ENCODE data around the gene TNIP2.
A peak's percentile ranks its signal among the peaks of the same experiment; 100 is the strongest.

TNIP2 gene

DNA sequence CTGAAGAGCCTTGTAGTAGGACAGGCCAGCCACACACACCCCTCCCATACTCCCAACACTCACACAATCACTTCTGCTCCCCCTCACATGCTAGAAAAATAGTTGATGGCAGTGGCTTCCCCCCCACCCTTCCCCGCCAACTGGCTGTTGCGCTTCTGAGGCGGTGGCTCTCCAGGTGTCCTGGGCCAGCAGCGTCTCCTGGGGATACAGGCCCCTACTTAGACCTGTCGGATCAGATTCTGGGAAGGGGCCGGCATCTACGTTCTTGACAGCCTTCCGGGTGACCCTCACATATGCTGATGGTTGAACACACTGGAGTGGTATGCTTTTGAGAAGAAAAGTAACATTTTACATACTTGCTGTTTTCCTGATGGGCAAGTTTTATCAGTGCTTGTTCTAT lies 39.9 kb downstream of the TNIP2 start:
- DNase-seq (ENCODE audit: low read depth) = no peak

DNA sequence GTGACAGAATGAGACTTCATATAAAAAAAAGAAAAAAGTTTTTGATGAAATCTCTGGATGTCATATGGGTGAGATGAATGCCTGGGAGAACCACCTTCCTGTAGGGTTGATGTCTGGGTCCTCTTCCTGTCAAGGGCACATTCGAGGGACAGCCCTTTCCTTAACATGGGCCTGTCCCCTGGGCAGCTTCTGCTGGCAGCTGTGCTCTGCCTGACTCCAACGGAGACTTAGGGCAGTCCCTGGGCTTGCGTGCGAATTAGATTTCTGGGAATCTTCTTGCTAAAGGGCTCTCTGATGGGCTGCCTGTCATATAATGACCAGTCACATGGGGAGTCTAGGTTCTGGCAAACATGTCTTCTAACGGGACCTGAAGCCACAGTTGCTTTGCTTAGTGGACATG lies 40.7 kb downstream of the TNIP2 start:
- no peak for DNase-seq (ENCODE audit: low read depth)

DNA sequence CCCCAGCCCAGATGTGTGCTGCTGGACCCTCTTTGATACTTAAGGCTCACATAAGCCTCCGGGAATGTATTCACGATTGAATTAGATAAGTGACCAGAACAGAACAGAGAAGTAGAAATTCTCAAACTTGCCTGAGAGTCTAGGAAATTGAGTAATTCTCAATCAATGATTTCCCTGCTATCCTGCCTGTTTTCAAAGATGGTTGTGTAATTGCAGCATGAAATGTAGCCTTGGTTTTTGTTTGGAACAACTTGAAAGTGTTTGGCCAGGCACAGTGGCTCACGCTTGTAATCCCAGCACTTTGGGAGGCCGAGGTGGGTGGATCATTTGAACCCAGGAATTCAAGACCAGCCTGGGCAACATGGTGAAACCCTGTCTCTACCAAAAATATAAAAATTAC lies 41.2 kb downstream of the TNIP2 start:
- DNase-seq (ENCODE audit: low read depth) = no peak

DNA sequence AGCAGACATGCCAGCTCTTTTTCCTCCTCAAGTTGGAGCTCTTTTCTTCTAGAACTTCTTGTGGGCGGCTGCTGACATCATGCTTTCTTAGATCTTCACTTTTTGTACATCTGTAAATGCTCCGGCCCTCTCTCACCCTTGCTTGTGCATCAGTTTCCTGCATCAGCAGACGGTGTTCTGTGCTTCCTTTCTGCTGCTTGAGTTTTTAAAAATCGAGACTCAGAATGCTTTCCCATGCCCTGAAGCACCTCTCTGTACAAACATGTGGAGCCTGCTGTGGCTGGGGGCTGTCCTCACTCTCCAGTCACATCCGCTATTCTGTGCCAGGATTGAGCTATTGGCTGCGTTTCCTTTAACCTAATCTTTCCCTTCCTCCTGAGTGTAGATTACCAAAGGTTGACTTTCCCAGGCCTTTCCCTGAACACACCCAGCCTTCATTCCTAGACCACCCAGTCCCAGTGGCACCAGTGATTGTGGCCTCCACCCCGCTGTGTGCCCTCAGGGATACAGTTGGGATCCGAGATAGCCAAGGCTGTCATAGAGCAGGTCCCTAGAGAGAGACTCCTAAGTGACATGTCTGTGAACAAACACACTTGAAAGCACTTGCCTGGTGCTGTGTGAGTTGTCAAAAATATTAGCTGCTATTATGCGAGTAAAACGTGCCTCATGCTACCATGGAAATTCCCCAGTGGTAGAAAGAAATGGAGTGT lies 41.9 kb downstream of the TNIP2 start:
- peak; percentile 27 for DNase-seq (ENCODE audit: low read depth)

DNA sequence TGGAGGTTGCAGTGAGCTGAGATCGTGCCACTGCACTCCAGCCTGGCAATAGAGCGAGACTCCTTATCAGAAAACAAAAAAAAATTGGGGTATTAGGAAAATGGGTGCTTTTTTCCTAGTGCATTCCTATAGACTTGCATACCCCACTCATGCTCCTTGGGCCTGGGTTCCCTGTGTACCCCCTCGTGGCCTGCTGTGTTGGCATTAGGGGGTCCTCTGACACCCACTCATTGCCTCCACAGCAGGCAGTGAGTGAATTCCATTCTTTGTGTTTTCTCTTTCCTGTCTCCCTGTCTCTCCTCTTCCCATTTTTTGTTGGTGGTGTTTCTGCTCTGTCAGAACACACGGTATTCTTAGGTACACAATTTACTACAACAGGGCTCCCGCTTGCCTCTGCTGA lies 42.8 kb downstream of the TNIP2 start:
- no peak for DNase-seq (ENCODE audit: low read depth)

DNA sequence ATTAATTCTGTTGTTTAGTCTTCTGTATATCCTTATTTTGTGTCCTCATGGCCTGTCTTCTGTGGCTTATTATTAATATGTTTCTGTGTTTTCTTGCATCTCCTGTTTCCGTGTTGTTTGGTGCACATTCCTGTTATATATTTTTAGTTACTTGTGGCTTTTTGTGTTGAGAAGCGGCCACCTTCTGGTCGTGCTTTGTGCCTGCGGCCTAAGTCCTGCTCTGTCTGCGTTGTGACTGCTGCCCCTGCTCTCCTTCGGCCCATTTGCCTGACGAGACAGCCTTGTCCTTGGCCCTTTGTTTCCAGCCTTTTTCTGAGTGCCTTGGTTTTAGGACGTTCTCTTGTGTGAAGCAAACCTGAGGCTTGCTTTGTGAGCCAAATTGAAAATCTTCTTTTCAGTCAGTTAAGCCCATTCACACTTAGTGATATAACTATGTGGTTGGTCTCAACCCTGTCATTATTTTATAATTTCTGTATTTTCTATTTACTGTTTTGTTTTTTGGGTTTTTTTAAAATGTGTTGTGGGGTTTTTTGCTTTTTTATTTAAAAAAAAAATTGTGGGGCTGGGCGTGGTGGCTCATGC lies 43.8 kb downstream of the TNIP2 start:
- no peak for DNase-seq (ENCODE audit: low read depth)

DNA sequence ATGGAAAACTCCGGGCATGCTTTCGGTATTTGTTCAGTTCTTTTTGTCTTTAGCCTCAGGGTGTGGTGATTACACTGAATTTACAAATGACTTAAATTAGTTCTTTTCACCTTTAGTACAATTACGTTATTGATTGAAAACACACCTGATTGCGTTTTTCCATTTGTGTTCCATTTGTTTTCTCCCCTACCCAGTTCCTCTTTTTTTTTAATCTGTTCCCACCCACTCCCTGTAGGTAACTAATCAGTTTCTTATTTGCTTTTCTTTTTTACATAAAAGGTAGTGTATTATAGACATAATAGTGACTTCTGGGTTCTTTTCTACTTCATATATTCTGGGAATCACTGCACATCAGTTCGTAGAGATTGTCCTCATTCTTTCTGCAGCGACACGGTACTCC lies 53.4 kb downstream of the TNIP2 start:
- DNase-seq (ENCODE audit: low read depth) = no peak

DNA sequence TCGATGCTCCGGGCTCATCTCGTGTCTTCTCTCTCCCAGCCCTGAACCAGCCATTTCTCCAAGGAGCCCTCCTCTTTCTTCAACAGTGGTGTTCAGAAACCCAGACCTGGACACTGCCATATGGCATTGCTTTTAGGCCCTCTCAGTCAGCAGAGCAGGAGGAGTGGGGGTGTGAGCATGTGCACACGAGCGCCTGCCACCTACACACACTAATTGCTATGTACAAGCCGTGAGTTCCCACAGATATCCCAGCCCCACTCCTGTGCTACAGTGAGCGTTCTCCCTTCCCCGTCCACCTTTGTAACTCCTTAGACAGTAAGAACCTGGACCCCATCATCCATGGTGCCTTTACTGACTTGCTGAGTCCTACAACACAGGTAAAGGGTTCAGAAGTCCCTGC lies 53.8 kb downstream of the TNIP2 start:
- no peak for DNase-seq (ENCODE audit: low read depth)

DNA sequence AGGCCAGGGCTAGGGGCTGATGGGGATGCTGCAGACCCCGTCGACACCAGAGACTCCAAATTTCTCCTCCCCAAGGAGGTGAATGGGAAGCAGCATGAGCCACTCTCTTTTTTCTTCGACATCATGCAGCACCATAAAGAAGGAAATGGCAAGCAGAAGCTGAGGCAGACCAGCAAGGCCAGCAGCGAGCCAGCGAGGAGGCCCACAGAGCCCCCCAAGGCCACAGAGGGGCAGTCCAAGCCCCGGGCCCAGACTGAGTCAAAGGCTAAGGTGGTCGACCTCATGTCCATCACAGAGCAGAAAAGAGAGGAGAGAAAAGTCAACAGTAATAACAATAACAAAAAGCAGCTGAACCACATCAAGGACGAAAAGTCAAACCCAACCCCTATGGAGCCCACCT lies 56.1 kb downstream of the TNIP2 start:
- DNase-seq (ENCODE audit: low read depth) = no peak

DNA sequence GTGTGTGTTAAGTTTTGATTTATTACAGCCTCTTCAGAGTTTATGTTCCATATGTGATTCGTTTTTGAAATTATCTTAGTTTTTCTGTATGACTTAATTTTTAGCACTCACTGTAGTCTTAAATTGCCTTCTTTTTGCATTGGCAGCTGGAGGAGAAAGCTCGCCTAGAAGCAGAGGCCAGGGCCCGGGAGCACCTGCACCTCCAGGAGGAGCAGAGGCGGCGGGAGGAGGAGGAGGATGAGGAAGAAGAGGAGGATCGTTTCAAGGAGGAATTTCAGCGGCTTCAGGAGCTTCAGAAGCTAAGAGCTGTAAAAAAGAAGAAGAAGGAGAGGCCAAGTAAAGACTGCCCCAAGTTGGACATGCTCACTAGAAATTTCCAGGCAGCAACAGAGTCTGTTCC lies 56.6 kb downstream of the TNIP2 start:
- no peak for DNase-seq (ENCODE audit: low read depth)

DNA sequence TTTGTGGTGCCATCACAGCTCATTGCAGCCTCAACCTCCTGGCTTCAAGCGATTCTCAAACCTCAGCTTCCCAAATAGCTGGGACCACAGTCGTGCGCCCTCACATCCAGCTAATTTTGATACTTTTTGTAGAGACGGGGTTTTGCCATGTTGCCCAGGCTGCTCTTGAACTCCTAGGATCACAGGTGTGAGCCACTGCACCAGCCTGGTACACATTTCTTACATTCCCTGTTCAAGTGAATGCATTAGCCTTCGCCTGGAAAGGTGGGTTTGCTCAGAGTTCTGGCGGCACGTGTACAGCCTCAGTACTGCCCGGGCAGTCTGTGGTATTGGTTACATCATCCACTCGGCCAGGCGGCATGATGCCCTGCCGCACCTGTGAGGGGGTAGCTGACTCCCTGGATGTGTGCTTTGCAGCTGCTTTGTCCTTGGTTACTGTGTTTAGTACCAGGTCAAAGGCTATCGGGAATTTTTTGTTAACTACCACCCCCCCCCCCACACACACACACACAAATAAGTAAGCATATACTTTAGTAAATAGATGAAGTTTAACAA lies 57.1 kb downstream of the TNIP2 start:
- DNase-seq (ENCODE audit: low read depth) = no peak

DNA sequence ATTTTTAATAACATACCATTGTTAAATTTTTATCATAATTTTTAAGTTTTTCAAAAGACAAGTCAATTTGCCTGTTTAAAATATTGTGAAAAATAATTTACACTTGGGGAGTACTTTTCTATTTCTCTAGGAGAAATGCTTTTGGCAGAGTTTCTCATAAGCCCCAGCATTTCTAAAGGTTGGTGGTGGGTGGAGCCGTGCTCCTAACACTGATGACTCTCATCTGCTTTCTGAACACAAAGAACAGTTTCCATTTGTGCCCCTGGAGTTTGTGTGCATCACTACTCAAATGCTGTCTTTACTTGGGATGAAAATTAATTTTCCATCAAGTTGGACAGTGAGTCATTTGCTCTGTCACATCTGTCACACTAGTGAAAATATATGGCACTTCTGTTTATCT lies 57.6 kb downstream of the TNIP2 start:
- DNase-seq (ENCODE audit: low read depth) = no peak

DNA sequence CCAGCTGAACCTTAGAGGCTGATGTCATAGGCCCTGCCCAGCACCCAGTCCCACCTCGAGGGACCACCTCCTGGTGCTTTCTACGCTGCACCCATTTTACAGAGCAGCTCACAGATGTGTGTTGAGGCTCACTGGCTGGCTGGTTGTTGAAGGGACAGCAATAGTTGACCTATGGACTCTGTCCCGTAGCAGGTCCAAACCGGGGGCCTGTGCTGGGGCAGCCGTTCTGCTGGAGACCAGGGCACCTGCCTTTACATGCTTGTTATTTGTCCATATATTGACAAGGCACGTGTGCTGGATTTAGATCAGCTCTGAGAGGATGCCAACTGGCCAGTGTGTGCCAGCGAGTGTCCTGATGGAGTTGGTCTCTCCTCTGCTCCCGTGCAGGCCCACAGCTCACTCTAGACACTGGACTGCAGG lies 58.1 kb downstream of the TNIP2 start:
- DNase-seq (ENCODE audit: low read depth) = no peak

DNA sequence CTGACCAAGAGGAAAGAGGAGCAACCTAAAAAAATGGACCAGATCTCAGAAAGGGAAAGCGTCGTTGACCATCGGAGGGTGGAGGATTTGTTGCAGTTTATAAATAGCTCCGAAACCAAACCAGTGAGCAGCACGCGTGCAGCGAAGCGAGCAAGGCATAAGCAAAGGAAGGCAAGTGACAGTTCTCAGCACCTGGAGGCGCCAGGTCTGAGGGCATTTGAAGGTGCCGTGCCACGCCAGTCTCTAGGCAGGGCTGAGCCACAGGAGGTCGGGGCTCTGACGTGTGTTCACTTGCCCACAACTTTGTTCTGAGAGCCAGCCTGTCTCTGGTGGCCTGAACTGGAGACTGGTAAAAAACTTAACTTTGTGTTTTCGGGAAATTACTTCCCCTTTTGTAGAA lies 59.7 kb downstream of the TNIP2 start:
- DNase-seq (ENCODE audit: low read depth) = no peak

DNA sequence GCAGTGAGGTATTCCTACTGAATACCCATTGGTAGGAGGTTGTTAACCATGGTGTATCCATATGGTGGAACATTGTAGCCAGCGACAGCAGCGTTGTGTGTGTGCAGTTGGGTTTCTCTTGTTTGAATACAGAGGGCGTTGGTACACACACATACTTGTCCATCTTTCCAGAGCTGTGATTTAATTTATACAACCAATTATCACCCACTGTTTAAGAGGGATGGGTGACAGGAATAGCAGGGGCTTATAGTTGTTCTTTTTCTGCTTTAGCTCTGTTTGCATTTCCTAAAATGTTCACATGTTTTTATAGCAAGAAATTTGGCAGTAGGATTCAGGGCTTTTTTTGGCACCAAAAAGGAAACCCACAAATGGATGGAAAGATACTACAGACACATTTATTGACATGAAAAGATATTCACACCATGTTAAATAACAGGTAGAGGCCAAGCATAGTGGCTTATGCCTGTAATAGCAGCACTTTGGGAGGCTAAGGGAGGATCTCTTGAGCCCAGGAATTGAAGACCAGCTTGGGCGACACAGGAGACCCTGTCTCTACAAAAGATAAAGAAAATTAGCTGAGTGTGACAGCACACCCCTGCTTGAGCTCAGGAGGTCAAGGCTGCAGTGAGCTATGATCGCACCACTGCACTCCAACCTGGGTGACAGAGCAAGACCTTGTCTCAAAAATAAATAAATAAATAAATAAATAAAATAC lies 60.6 kb downstream of the TNIP2 start:
- DNase-seq (ENCODE audit: low read depth) = no peak

DNA sequence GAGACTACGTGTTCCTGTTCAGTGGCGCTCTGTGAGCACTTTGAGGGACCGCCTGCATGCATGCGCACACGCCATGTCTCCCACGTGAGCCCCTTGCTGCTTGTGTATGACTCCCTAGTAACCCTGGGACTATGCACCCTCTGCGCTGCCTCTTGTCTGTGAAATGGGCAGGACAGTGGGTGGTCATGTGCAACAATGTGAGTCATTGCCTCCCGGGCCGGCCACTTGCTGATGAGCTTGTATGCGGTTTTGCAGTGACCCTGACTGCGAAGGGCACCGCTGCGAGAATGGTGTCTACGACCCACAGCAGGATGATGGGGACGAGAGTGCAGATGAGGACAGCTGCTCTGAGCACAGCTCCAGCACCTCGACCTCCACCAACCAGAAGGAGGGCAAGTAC lies 61.4 kb downstream of the TNIP2 start:
- no peak for DNase-seq (ENCODE audit: low read depth)

DNA sequence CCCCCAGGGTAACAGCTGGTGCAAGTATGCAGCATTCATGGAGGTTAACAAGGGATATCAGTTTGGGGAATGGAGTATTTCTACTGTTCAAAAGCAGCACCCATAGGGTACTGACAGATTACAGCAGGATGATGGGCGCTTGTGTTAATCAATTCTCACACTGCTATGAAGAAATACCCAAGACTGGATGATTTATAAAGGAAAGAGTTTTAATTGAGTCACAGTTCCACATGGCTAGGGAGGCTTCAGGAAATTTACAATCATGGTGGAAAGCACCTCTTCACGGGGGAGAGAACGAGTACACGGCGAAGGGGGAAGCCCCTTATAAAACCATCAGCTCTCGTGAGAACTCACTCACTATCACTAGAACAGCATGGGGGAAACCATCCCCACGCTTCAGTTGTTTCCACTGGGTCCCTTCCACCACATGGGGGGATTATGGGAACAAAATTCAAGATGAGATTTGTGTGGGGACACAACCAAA lies 64.1 kb downstream of the TNIP2 start:
- DNase-seq (ENCODE audit: low read depth) = peak; percentile 28
